Peyer's patch (tissue), 4 donors: ENCODE results near the gene SRSF8.

Experiments
- POLR2A ChIP-seq, 2 donors: fragments of 450-650 bp; IDR thresholded peaks; one replicate each; pipeline ENCODE4 v1.5.1; 2017; ENCODE audit warnings: antibody characterized with exemption in 2 of 2, mild to moderate bottlenecking in 2 of 2, moderate library complexity in 2 of 2
- TF ChIP-seq, protein P1 (sequence below), 6 experiments: fragments of 450-650 bp in 4 of 6; fragments of 200-600 bp in 2 of 6; sonication (generic) in 1 of 6; IDR thresholded peaks; one replicate each; pipeline ENCODE4 v1.5.1; 2017 to 2019; ENCODE audit warnings: antibody characterized with exemption in 6 of 6, mild to moderate bottlenecking in 3 of 6, moderate library complexity in 1 of 6

DNA sequence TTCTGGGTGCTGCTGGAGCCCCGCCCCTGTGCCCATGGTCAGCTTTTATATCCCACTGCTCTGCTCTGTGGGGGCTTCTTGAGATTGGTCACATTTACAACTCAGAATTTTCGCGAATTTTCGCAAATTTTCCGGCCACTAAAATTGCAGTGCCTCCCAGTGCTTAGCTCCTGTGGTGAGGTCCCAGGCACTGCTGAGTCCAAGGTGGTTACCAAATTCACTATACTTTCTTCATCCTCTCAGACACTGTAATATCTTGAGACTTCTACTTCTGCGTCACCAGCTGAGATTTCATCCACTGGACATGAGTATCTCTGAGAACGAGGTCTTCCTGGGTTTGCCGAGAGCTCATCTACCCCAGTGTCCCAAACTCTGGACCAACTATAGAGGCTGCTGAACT is 8.8 kb upstream of the SRSF8 start:
- TF ChIP-seq, protein P1, sequence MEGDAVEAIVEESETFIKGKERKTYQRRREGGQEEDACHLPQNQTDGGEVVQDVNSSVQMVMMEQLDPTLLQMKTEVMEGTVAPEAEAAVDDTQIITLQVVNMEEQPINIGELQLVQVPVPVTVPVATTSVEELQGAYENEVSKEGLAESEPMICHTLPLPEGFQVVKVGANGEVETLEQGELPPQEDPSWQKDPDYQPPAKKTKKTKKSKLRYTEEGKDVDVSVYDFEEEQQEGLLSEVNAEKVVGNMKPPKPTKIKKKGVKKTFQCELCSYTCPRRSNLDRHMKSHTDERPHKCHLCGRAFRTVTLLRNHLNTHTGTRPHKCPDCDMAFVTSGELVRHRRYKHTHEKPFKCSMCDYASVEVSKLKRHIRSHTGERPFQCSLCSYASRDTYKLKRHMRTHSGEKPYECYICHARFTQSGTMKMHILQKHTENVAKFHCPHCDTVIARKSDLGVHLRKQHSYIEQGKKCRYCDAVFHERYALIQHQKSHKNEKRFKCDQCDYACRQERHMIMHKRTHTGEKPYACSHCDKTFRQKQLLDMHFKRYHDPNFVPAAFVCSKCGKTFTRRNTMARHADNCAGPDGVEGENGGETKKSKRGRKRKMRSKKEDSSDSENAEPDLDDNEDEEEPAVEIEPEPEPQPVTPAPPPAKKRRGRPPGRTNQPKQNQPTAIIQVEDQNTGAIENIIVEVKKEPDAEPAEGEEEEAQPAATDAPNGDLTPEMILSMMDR (IDR thresholded peaks at IDR 0.05), result no peak
- TF ChIP-seq POLR2A (IDR thresholded peaks at IDR 0.05), result no peak
